CD4-positive, CD25-positive, alpha-beta regulatory T cell (primary cell): ENCODE measurements around the gene NEK1. TPM values are rescaled to one million over a fixed set of nuclear protein-coding genes. Genes with fewer than 3 reads are reported as not detected.

ENCODE experiments used
- ATAC-seq, 2 donors: fragments of 150-1000 bp; cut with Tn5 transposase; one replicate each; pipeline ENCODE4 v1.10.0; 2021; ENCODE audit warnings: low read depth in 2 of 2, moderate number of reproducible peaks in 2 of 2, moderate library complexity in 1 of 2
- DNase-seq, 3 donors: peaks; one replicate each; pipeline versions ENCODE4 v3.0.0 to v3.0.0-alpha.2; 2012 to 2022; ENCODE audit warnings: mixed read lengths in 1 of 3
- H3K27ac ChIP-seq: one replicate; pipeline ENCODE4 v1.7.0; 2013; ENCODE audit warnings: mild to moderate bottlenecking, low read length; ENCODE audit not compliant: insufficient read depth, poor library complexity, severe bottlenecking
- H3K27me3 ChIP-seq: one replicate; pipeline ENCODE4 v1.7.0; 2013; ENCODE audit warnings: low read length; ENCODE audit not compliant: control insufficient read depth, insufficient read depth
- H3K36me3 ChIP-seq: one replicate; pipeline ENCODE4 v1.7.0; 2013; ENCODE audit warnings: mild to moderate bottlenecking, low read length, moderate library complexity; ENCODE audit not compliant: control insufficient read depth, insufficient read depth
- H3K4me1 ChIP-seq: 2 replicates; pipeline ENCODE4 v1.7.0; 2013; ENCODE audit warnings: mild to moderate bottlenecking, low read length; ENCODE audit not compliant: insufficient read depth, control insufficient read depth, poor library complexity, severe bottlenecking
- H3K4me3 ChIP-seq: one replicate; pipeline ENCODE4 v1.7.0; 2013; ENCODE audit warnings: low read depth, mild to moderate bottlenecking, low read length, moderate library complexity
- H3K9me3 ChIP-seq, 2 experiments: 1 replicate in 1 of 2; 2 replicates in 1 of 2; pipeline ENCODE4 v1.7.0; 2013; ENCODE audit warnings: low read length in 2 of 2, mild to moderate bottlenecking in 1 of 2, moderate library complexity in 1 of 2; ENCODE audit not compliant: control insufficient read depth in 2 of 2
- H3K27ac Mint-ChIP-seq, 3 donors: one replicate each; pipeline ENCODE4 v1.8.0; 2020 to 2022; ENCODE audit warnings: mild to moderate bottlenecking in 3 of 3, mixed read lengths in 3 of 3, moderate library complexity in 2 of 3
- H3K27me3 Mint-ChIP-seq: one replicate; pipeline ENCODE4 v1.8.0; 2022; ENCODE audit warnings: mild to moderate bottlenecking, mixed read lengths
- H3K36me3 Mint-ChIP-seq: one replicate; pipeline ENCODE4 v1.8.0; 2020; ENCODE audit warnings: mixed read lengths
- H3K4me1 Mint-ChIP-seq, 4 donors: one replicate each; pipeline ENCODE4 v1.8.0; 2020 to 2022; ENCODE audit warnings: mixed read lengths in 4 of 4, mild to moderate bottlenecking in 1 of 4
- H3K4me3 Mint-ChIP-seq, 4 donors: one replicate each; pipeline ENCODE4 v1.8.0; 2020 to 2022; ENCODE audit warnings: mild to moderate bottlenecking in 4 of 4, mixed read lengths in 4 of 4, moderate library complexity in 3 of 4
- H3K9me3 Mint-ChIP-seq, 7 donors: one replicate each; pipeline ENCODE4 v1.8.0; 2020 to 2022; ENCODE audit warnings: mixed read lengths in 7 of 7, mild to moderate bottlenecking in 3 of 7, moderate library complexity in 2 of 7
- polyA plus RNA-seq, 4 donors: library from polyadenylated mRNA; unstranded; fragments of 300-500 nt; fragmentation: Illumina TruSeq; gene quantifications; one replicate each; pipeline ENCODE4 v1.2.3, GENCODE V29; 2021
- total RNA-seq: library from RNA; stranded (reverse); gene quantifications from one replicate; pipeline ENCODE4 v1.2.3, GENCODE V29; 2022

NEK1 gene
- total and polyA plus RNA-seq, 5 donors from 2014 or later, result 7.7 to 22.9 (median 10.8) TPM

GRCh38 chr4:169604903-169605331 lies 7.5 kb downstream of the NEK1 start:
- Mint-ChIP-seq H3K36me3 (peaks cover 14% of the 10 kb centered on the region), H3K27ac (no peak overlapping the region), H3K27me3 (no peaks in the 10 kb centered on the region), H3K9me3 (no peaks in the 10 kb centered on the region), H3K4me3 (no peak overlapping the region), H3K4me1 (peaks cover 21 to 39% (median 33%) of the 10 kb centered on the region in 4 donors)
- Histone ChIP-seq H3K4me1 (no peaks in the 10 kb centered on the region), H3K27ac (no peak overlapping the region), H3K9me3 (no peaks in the 10 kb centered on the region), H3K36me3 (peaks cover 14% of the 10 kb centered on the region), H3K4me3 (no peak overlapping the region), H3K27me3 (no peaks in the 10 kb centered on the region)
- no peak for DNase-seq
- ATAC-seq, result no peak

GRCh38 chr4:169604131-169604900 lies 8.1 kb downstream of the NEK1 start:
- H3K4me1 ChIP-seq, result no peaks in the 10 kb centered on the region
- H3K36me3 ChIP-seq, result peaks cover 14% of the 10 kb centered on the region
- ATAC-seq, result peak; percentile 62 to 72
- no peaks in the 10 kb centered on the region for H3K27me3 Mint-ChIP-seq
- H3K9me3 Mint-ChIP-seq, result no peaks in the 10 kb centered on the region
- no peak overlapping the region for H3K4me3 Mint-ChIP-seq
- no peaks in the 10 kb centered on the region for H3K27me3 ChIP-seq
- peaks cover 21 to 38% (median 32%) of the 10 kb centered on the region in 4 donors for H3K4me1 Mint-ChIP-seq
- no peak overlapping the region for H3K27ac Mint-ChIP-seq
- H3K36me3 Mint-ChIP-seq, result peaks cover 14% of the 10 kb centered on the region
- H3K4me3 ChIP-seq, result no peak overlapping the region
- H3K27ac ChIP-seq, result no peak overlapping the region
- no peaks in the 10 kb centered on the region for H3K9me3 ChIP-seq
- peak in 1 of 3 donors; percentile 40 for DNase-seq

GRCh38 chr4:169603312-169603711 lies 9.1 kb downstream of the NEK1 start:
- DNase-seq, result no peak
- no peak for ATAC-seq
- no peaks in the 10 kb centered on the region for H3K27me3 Mint-ChIP-seq
- Histone ChIP-seq H3K36me3 (peaks cover 18% of the 10 kb centered on the region), H3K27ac (no peak overlapping the region), H3K9me3 (no peaks in the 10 kb centered on the region), H3K4me3 (no peak overlapping the region), H3K4me1 (no peaks in the 10 kb centered on the region), H3K27me3 (no peaks in the 10 kb centered on the region)
- H3K4me1 Mint-ChIP-seq, result peaks cover 21 to 34% (median 27%) of the 10 kb centered on the region in 4 donors
- H3K27ac Mint-ChIP-seq, result no peak overlapping the region
- peaks cover 20% of the 10 kb centered on the region for H3K36me3 Mint-ChIP-seq
- H3K9me3 Mint-ChIP-seq, result no peaks in the 10 kb centered on the region
- H3K4me3 Mint-ChIP-seq, result no peak overlapping the region

GRCh38 chr4:169601016-169601771 lies 11.2 kb downstream of the NEK1 start:
- no peak for DNase-seq
- H3K9me3 ChIP-seq, result no peaks in the 10 kb centered on the region
- Mint-ChIP-seq H3K27ac (no peak overlapping the region), H3K4me1 (peaks cover 13 to 23% (median 16%) of the 10 kb centered on the region in 4 donors), H3K36me3 (peaks cover 23% of the 10 kb centered on the region), H3K27me3 (no peaks in the 10 kb centered on the region), H3K4me3 (no peak overlapping the region), H3K9me3 (no peaks in the 10 kb centered on the region)
- peaks cover 21% of the 10 kb centered on the region for H3K36me3 ChIP-seq
- H3K4me3 ChIP-seq, result no peak overlapping the region
- H3K4me1 ChIP-seq, result no peaks in the 10 kb centered on the region
- no peak overlapping the region for H3K27ac ChIP-seq
- H3K27me3 ChIP-seq, result no peaks in the 10 kb centered on the region
- ATAC-seq, result no peak

GRCh38 chr4:169594560-169595195 lies 17.7 kb downstream of the NEK1 start:
- Histone ChIP-seq H3K4me3 (no peak overlapping the region), H3K36me3 (peaks cover 22% of the 10 kb centered on the region), H3K27ac (no peak overlapping the region), H3K9me3 (no peaks in the 10 kb centered on the region), H3K27me3 (no peaks in the 10 kb centered on the region), H3K4me1 (no peaks in the 10 kb centered on the region)
- Mint-ChIP-seq H3K9me3 (no peaks in the 10 kb centered on the region), H3K4me3 (no peak overlapping the region), H3K36me3 (peaks cover 26% of the 10 kb centered on the region), H3K4me1 (no peaks in the 10 kb centered on the region), H3K27me3 (no peaks in the 10 kb centered on the region), H3K27ac (no peak overlapping the region)
- no peak for ATAC-seq
- DNase-seq, result no peak

GRCh38 chr4:169593050-169593560 lies 19.3 kb downstream of the NEK1 start:
- Mint-ChIP-seq H3K27me3 (no peaks in the 10 kb centered on the region), H3K36me3 (peaks cover 25% of the 10 kb centered on the region), H3K27ac (no peak overlapping the region), H3K4me3 (no peak overlapping the region), H3K4me1 (no peaks in the 10 kb centered on the region), H3K9me3 (no peaks in the 10 kb centered on the region)
- Histone ChIP-seq H3K27ac (no peak overlapping the region), H3K27me3 (no peaks in the 10 kb centered on the region), H3K4me3 (no peak overlapping the region), H3K9me3 (no peaks in the 10 kb centered on the region), H3K4me1 (no peaks in the 10 kb centered on the region), H3K36me3 (peaks cover 23% of the 10 kb centered on the region)
- DNase-seq (no peak), ATAC-seq (no peak)

- no peak for ATAC-seq
- Mint-ChIP-seq H3K27ac (no peak overlapping the region), H3K9me3 (no peaks in the 10 kb centered on the region), H3K36me3 (peaks cover 26% of the 10 kb centered on the region), H3K27me3 (no peaks in the 10 kb centered on the region), H3K4me3 (no peak overlapping the region), H3K4me1 (peaks cover 0 to 2% (median 0%) of the 10 kb centered on the region in 4 donors)
- no peak for DNase-seq
- Histone ChIP-seq H3K4me1 (no peaks in the 10 kb centered on the region), H3K9me3 (no peaks in the 10 kb centered on the region), H3K27ac (no peak overlapping the region), H3K27me3 (no peaks in the 10 kb centered on the region), H3K36me3 (peaks cover 24% of the 10 kb centered on the region), H3K4me3 (no peak overlapping the region)
These were observed 28.8 kb downstream of the NEK1 start for GRCh38 chr4:169583563-169583962.
